ENCODE data around the gene ATP6V0B. TPM values are rescaled to one million over a fixed set of nuclear protein-coding genes. Genes with fewer than 3 reads are reported as not detected.
A peak's percentile ranks its signal among the peaks of the same experiment; 100 is the strongest.

The ATP6V0B gene
- total and polyA plus RNA-seq, 2 of the 13 experiments (the other 11 are each of a cell fraction or from before 2014, with no cell fraction given): 157 to 161 TPM

DNA sequence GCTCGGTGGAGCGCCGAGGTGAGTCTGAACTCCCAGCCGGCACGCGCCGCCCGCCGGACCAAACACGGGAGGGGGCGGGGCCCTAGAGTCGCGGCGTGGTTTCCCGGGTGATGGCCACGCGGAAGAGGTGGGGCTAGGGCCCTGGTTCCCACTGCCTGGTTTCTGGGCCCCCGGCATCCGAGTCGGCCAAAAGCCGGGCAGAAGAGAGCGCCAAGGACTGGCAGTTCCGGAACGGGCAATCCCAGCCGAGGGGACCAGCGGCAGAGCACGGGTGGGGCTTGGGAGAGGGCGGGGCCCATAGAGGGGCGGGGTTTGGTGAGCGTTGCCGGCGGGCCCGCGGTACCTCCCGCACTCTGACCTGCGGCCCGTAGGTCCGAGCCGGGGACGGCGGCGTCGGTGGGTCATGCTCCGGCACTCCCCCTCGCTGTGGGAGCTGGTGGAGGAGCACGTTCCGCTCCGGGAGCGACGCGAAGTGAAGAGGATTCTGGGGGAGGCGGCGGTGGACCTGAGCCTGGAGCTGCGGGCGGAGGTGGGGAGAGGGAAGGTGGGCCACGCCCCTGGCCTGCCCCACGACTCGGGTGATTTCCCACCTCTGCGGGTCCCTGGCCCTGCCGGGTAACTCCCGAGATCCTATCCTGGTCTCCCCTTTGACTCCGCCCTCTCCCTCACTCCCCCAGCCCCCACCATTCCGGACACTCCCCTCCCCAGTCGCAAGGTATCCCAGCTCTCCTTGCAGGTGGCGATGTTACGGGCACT, 16.9 kb downstream of the ATP6V0B start, which contains the start of gene CCDC24 (continued):
- TF ChIP-seq ZNF577 (CRISPR knock-in tag; IDR thresholded peaks at IDR 0.05; ENCODE audit: borderline replicate concordance, low read depth) (no peak), CBFB (CRISPR knock-in tag; IDR thresholded peaks at IDR 0.05) (0 out of 2 replicates have a peak, but pooled peaks have one; percentile 9), RBAK (CRISPR knock-in tag; IDR thresholded peaks at IDR 0.05) (no peak), KAT7 (CRISPR knock-in tag; IDR thresholded peaks at IDR 0.05; ENCODE audit: borderline replicate concordance) (peak; percentile 54), SP4 (CRISPR knock-in tag; IDR thresholded peaks at IDR 0.05) (peak; percentile 34; the same call in 1 of the 2 replicates), ZNF496 (CRISPR knock-in tag; IDR thresholded peaks at IDR 0.05; ENCODE audit: insufficient replicate concordance) (no peak), NCOA2 (CRISPR knock-in tag; IDR thresholded peaks at IDR 0.05) (no peak), ZNF790 (CRISPR knock-in tag; IDR thresholded peaks at IDR 0.05; ENCODE audit: borderline replicate concordance) (no peak; the same call in 1 of the 2 replicates), RARG (CRISPR knock-in tag; IDR thresholded peaks at IDR 0.05; ENCODE audit: low read depth) (0 out of 2 replicates have a peak, but pooled peaks have one; percentile 71), MTF1 (CRISPR knock-in tag; IDR thresholded peaks at IDR 0.05) (no peak), ZNF552 (CRISPR knock-in tag; IDR thresholded peaks at IDR 0.05; ENCODE audit: borderline replicate concordance) (no peak; the same call in 1 of the 2 replicates), ZNF660 (CRISPR knock-in tag; IDR thresholded peaks at IDR 0.05; ENCODE audit: borderline replicate concordance, low read depth) (no peak), ZFP36 (IDR thresholded peaks at IDR 0.05; ENCODE audit: borderline replicate concordance, low read depth, low read length, partially characterized antibody) (no peak)
- TF ChIP-seq, protein P1, sequence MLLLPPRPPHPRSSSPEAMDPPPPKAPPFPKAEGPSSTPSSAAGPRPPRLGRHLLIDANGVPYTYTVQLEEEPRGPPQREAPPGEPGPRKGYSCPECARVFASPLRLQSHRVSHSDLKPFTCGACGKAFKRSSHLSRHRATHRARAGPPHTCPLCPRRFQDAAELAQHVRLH (CRISPR knock-in tag; IDR thresholded peaks at IDR 0.05; ENCODE audit: borderline replicate concordance, low read depth): 0 out of 2 replicates have a peak, but pooled peaks have one; percentile 38
- TF ChIP-seq, protein P2, sequence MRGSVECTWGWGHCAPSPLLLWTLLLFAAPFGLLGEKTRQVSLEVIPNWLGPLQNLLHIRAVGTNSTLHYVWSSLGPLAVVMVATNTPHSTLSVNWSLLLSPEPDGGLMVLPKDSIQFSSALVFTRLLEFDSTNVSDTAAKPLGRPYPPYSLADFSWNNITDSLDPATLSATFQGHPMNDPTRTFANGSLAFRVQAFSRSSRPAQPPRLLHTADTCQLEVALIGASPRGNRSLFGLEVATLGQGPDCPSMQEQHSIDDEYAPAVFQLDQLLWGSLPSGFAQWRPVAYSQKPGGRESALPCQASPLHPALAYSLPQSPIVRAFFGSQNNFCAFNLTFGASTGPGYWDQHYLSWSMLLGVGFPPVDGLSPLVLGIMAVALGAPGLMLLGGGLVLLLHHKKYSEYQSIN (CRISPR knock-in tag; IDR thresholded peaks at IDR 0.05; ENCODE audit: borderline replicate concordance): no peak
- TF ChIP-seq, protein P3, sequence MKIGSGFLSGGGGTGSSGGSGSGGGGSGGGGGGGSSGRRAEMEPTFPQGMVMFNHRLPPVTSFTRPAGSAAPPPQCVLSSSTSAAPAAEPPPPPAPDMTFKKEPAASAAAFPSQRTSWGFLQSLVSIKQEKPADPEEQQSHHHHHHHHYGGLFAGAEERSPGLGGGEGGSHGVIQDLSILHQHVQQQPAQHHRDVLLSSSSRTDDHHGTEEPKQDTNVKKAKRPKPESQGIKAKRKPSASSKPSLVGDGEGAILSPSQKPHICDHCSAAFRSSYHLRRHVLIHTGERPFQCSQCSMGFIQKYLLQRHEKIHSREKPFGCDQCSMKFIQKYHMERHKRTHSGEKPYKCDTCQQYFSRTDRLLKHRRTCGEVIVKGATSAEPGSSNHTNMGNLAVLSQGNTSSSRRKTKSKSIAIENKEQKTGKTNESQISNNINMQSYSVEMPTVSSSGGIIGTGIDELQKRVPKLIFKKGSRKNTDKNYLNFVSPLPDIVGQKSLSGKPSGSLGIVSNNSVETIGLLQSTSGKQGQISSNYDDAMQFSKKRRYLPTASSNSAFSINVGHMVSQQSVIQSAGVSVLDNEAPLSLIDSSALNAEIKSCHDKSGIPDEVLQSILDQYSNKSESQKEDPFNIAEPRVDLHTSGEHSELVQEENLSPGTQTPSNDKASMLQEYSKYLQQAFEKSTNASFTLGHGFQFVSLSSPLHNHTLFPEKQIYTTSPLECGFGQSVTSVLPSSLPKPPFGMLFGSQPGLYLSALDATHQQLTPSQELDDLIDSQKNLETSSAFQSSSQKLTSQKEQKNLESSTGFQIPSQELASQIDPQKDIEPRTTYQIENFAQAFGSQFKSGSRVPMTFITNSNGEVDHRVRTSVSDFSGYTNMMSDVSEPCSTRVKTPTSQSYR (CRISPR knock-in tag; IDR thresholded peaks at IDR 0.05; ENCODE audit: borderline replicate concordance): 0 out of 2 replicates have a peak, but pooled peaks have one; percentile 17
- TF ChIP-seq, protein P4, sequence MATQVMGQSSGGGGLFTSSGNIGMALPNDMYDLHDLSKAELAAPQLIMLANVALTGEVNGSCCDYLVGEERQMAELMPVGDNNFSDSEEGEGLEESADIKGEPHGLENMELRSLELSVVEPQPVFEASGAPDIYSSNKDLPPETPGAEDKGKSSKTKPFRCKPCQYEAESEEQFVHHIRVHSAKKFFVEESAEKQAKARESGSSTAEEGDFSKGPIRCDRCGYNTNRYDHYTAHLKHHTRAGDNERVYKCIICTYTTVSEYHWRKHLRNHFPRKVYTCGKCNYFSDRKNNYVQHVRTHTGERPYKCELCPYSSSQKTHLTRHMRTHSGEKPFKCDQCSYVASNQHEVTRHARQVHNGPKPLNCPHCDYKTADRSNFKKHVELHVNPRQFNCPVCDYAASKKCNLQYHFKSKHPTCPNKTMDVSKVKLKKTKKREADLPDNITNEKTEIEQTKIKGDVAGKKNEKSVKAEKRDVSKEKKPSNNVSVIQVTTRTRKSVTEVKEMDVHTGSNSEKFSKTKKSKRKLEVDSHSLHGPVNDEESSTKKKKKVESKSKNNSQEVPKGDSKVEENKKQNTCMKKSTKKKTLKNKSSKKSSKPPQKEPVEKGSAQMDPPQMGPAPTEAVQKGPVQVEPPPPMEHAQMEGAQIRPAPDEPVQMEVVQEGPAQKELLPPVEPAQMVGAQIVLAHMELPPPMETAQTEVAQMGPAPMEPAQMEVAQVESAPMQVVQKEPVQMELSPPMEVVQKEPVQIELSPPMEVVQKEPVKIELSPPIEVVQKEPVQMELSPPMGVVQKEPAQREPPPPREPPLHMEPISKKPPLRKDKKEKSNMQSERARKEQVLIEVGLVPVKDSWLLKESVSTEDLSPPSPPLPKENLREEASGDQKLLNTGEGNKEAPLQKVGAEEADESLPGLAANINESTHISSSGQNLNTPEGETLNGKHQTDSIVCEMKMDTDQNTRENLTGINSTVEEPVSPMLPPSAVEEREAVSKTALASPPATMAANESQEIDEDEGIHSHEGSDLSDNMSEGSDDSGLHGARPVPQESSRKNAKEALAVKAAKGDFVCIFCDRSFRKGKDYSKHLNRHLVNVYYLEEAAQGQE (IDR thresholded peaks at IDR 0.05; ENCODE audit: borderline replicate concordance in 1 of 2, low read depth in 1 of 2, low read length in 2 of 2): no peak

All from HepG2 (cell line).